ENCODE data around the gene MARS1.
A peak's percentile ranks its signal among the peaks of the same experiment; 100 is the strongest.
"Not testable (repeated sequence)": the region's sequence is repeated elsewhere in the genome, so short reads cannot be mapped to it uniquely, and the experiment has no call there.

Gene MARS1

GRCh38 chr12:57487597-57488401 lies at the start of gene MARS1:
TSS of gene MARS1 (plus strand) at chr12:57488068. CDS start at chr12:57488091, 23 bp downstream.
- peak within 1 kb of the TSS; percentile 75 for H3K4me3 ChIP-seq (ENCODE audit: low read length)
- H3K4me1 ChIP-seq (ENCODE audit: insufficient read depth, low read length): peaks cover 10% of the 10 kb centered on the region
- H2AFZ ChIP-seq (ENCODE audit: low read depth, low read length): peak within 1 kb of the TSS; percentile 69
- H3K36me3 ChIP-seq (ENCODE audit: insufficient read depth, low read length): peaks cover 35% of the 10 kb centered on the region
- no peaks in the 10 kb centered on the region for H3K27me3 ChIP-seq (ENCODE audit: insufficient read depth, low read length)
- peaks cover 2% of the 10 kb centered on the region for H3K9me3 ChIP-seq (ENCODE audit: low read length)

GRCh38 chr12:57438400-57438799 lies 49.5 kb upstream of the MARS1 start:
- Histone ChIP-seq H3K9me3 (ENCODE audit: low read length) (no peaks in the 10 kb centered on the region), H2AFZ (ENCODE audit: low read depth, low read length) (no peak overlapping the region), H3K4me3 (ENCODE audit: low read length) (no peak overlapping the region), H3K4me1 (ENCODE audit: insufficient read depth, low read length) (no peaks in the 10 kb centered on the region), H3K36me3 (ENCODE audit: insufficient read depth, low read length) (no peaks in the 10 kb centered on the region), H3K27me3 (ENCODE audit: insufficient read depth, low read length) (no peaks in the 10 kb centered on the region)

- no peaks in the 10 kb centered on the region for H3K27me3 ChIP-seq (ENCODE audit: insufficient read depth, low read length)
Measured at GRCh38 chr12:57439762-57440266, 48.1 kb upstream of the MARS1 start.

GRCh38 chr12:57441393-57441792 lies 46.5 kb upstream of the MARS1 start:
- H3K36me3 ChIP-seq (ENCODE audit: insufficient read depth, low read length); H3K9me3 ChIP-seq (ENCODE audit: low read length); H3K4me3 ChIP-seq (ENCODE audit: low read length); H3K27me3 ChIP-seq (ENCODE audit: insufficient read depth, low read length); H2AFZ ChIP-seq (ENCODE audit: low read depth, low read length); H3K4me1 ChIP-seq (ENCODE audit: insufficient read depth, low read length): not testable (repeated sequence)

More at GRCh38 chr12:57439762-57440266, 48.1 kb upstream of the MARS1 start:
- H3K4me3 ChIP-seq (ENCODE audit: low read length): no peak overlapping the region
- H3K9me3 ChIP-seq (ENCODE audit: low read length): no peaks in the 10 kb centered on the region
- H2AFZ ChIP-seq (ENCODE audit: low read depth, low read length): no peak overlapping the region
- no peaks in the 10 kb centered on the region for H3K36me3 ChIP-seq (ENCODE audit: insufficient read depth, low read length)
- no peaks in the 10 kb centered on the region for H3K4me1 ChIP-seq (ENCODE audit: insufficient read depth, low read length)

GRCh38 chr12:57441846-57442427 lies 45.9 kb upstream of the MARS1 start:
- Histone ChIP-seq H2AFZ (ENCODE audit: low read depth, low read length) (no peak overlapping the region), H3K4me3 (ENCODE audit: low read length) (no peak overlapping the region), H3K4me1 (ENCODE audit: insufficient read depth, low read length) (no peaks in the 10 kb centered on the region), H3K36me3 (ENCODE audit: insufficient read depth, low read length) (no peaks in the 10 kb centered on the region), H3K9me3 (ENCODE audit: low read length) (no peaks in the 10 kb centered on the region), H3K27me3 (ENCODE audit: insufficient read depth, low read length) (no peaks in the 10 kb centered on the region)

GRCh38 chr12:57444337-57444736 lies 43.5 kb upstream of the MARS1 start:
- H3K36me3 ChIP-seq (ENCODE audit: insufficient read depth, low read length); H2AFZ ChIP-seq (ENCODE audit: low read depth, low read length); H3K9me3 ChIP-seq (ENCODE audit: low read length); H3K27me3 ChIP-seq (ENCODE audit: insufficient read depth, low read length); H3K4me3 ChIP-seq (ENCODE audit: low read length); H3K4me1 ChIP-seq (ENCODE audit: insufficient read depth, low read length): not testable (repeated sequence)

- Histone ChIP-seq H2AFZ (ENCODE audit: low read depth, low read length) (no peak overlapping the region), H3K4me1 (ENCODE audit: insufficient read depth, low read length) (no peaks in the 10 kb centered on the region), H3K36me3 (ENCODE audit: insufficient read depth, low read length) (no peaks in the 10 kb centered on the region), H3K9me3 (ENCODE audit: low read length) (no peaks in the 10 kb centered on the region), H3K27me3 (ENCODE audit: insufficient read depth, low read length) (no peaks in the 10 kb centered on the region), H3K4me3 (ENCODE audit: low read length) (no peak overlapping the region)
Measured at GRCh38 chr12:57444744-57445143, 43.1 kb upstream of the MARS1 start.

- peaks cover 2% of the 10 kb centered on the region for H3K27me3 ChIP-seq (ENCODE audit: insufficient read depth, low read length)
- no peaks in the 10 kb centered on the region for H3K9me3 ChIP-seq (ENCODE audit: low read length)
- H3K4me1 ChIP-seq (ENCODE audit: insufficient read depth, low read length): no peaks in the 10 kb centered on the region
- H2AFZ ChIP-seq (ENCODE audit: low read depth, low read length): no peak overlapping the region
- no peaks in the 10 kb centered on the region for H3K36me3 ChIP-seq (ENCODE audit: insufficient read depth, low read length)
- H3K4me3 ChIP-seq (ENCODE audit: low read length): no peak overlapping the region
Measured at GRCh38 chr12:57446292-57446960, 41.4 kb upstream of the MARS1 start.

GRCh38 chr12:57448669-57449068 lies 39.2 kb upstream of the MARS1 start:
- no peak overlapping the region for H3K4me3 ChIP-seq (ENCODE audit: low read length)

GRCh38 chr12:57449375-57449774 lies 38.5 kb upstream of the MARS1 start:
- H3K4me3 ChIP-seq (ENCODE audit: low read length): no peak overlapping the region
- H2AFZ ChIP-seq (ENCODE audit: low read depth, low read length): no peak overlapping the region
- no peaks in the 10 kb centered on the region for H3K9me3 ChIP-seq (ENCODE audit: low read length)

More at GRCh38 chr12:57448669-57449068, 39.2 kb upstream of the MARS1 start:
- no peaks in the 10 kb centered on the region for H3K9me3 ChIP-seq (ENCODE audit: low read length)
- peaks cover 2% of the 10 kb centered on the region for H3K27me3 ChIP-seq (ENCODE audit: insufficient read depth, low read length)
- H2AFZ ChIP-seq (ENCODE audit: low read depth, low read length): no peak overlapping the region
- peaks cover 7% of the 10 kb centered on the region for H3K4me1 ChIP-seq (ENCODE audit: insufficient read depth, low read length)
- H3K36me3 ChIP-seq (ENCODE audit: insufficient read depth, low read length): no peaks in the 10 kb centered on the region

GRCh38 chr12:57450057-57450456 lies 37.8 kb upstream of the MARS1 start:
- H3K4me3 ChIP-seq (ENCODE audit: low read length): no peak overlapping the region
- H3K36me3 ChIP-seq (ENCODE audit: insufficient read depth, low read length): no peaks in the 10 kb centered on the region

More at GRCh38 chr12:57449375-57449774, 38.5 kb upstream of the MARS1 start:
- Histone ChIP-seq H3K4me1 (ENCODE audit: insufficient read depth, low read length) (peaks cover 7% of the 10 kb centered on the region), H3K36me3 (ENCODE audit: insufficient read depth, low read length) (no peaks in the 10 kb centered on the region), H3K27me3 (ENCODE audit: insufficient read depth, low read length) (peaks cover 2% of the 10 kb centered on the region)

GRCh38 chr12:57451233-57451778 lies 36.6 kb upstream of the MARS1 start:
- Histone ChIP-seq H3K4me1 (ENCODE audit: insufficient read depth, low read length) (peaks cover 12% of the 10 kb centered on the region), H2AFZ (ENCODE audit: low read depth, low read length) (no peak overlapping the region), H3K27me3 (ENCODE audit: insufficient read depth, low read length) (peaks cover 2% of the 10 kb centered on the region), H3K36me3 (ENCODE audit: insufficient read depth, low read length) (no peaks in the 10 kb centered on the region), H3K4me3 (ENCODE audit: low read length) (no peak overlapping the region), H3K9me3 (ENCODE audit: low read length) (no peaks in the 10 kb centered on the region)

More at GRCh38 chr12:57450057-57450456, 37.8 kb upstream of the MARS1 start:
- Histone ChIP-seq H2AFZ (ENCODE audit: low read depth, low read length) (no peak overlapping the region), H3K27me3 (ENCODE audit: insufficient read depth, low read length) (peaks cover 2% of the 10 kb centered on the region), H3K4me1 (ENCODE audit: insufficient read depth, low read length) (peaks cover 9% of the 10 kb centered on the region), H3K9me3 (ENCODE audit: low read length) (no peaks in the 10 kb centered on the region)

Data from neuron (in vitro differentiated cells).